NT2/D1 (cell line): ENCODE data around the gene RAC2.

Experiments used
- DNase-seq: peaks from one replicate; pipeline ENCODE4 v3.0.0-alpha.2; 2011; ENCODE audit warnings: low read depth, low spot score
- H3K27me3 ChIP-seq: 2 replicates; pipeline ENCODE4 v1.6.0; 2011; ENCODE audit warnings: mild to moderate bottlenecking; ENCODE audit not compliant: insufficient read length, insufficient read depth
- H3K36me3 ChIP-seq: 2 replicates; pipeline ENCODE4 v1.6.1; 2011; ENCODE audit warnings: mild to moderate bottlenecking, low read length, mixed read lengths; ENCODE audit not compliant: insufficient read depth, insufficient read length
- H3K4me1 ChIP-seq: 2 replicates; pipeline ENCODE4 v1.5.1; 2011; ENCODE audit not compliant: insufficient read depth, insufficient read length
- H3K4me3 ChIP-seq: 2 replicates; pipeline ENCODE4 v1.5.1; 2011; ENCODE audit warnings: low read depth; ENCODE audit not compliant: insufficient read length
- H3K9ac ChIP-seq: 2 replicates; pipeline ENCODE4 v1.6.0; 2011; ENCODE audit warnings: low read depth; ENCODE audit not compliant: insufficient read length
- H3K9me3 ChIP-seq: 2 replicates; pipeline ENCODE4 v1.5.1; 2011; ENCODE audit warnings: mild to moderate bottlenecking, low read length; ENCODE audit not compliant: insufficient read depth
- SUZ12 ChIP-seq: IDR thresholded peaks from 2 replicates; pipeline ENCODE4 v1.6.1; 2011; ENCODE audit not compliant: insufficient read length, insufficient read depth; ENCODE audit errors: extremely low read depth
- YY1 ChIP-seq: IDR thresholded peaks from 2 replicates; pipeline ENCODE4 v1.6.1; 2011; ENCODE audit not compliant: insufficient read length, insufficient read depth
- ZNF274 ChIP-seq: IDR thresholded peaks from 2 replicates; pipeline ENCODE4 v1.6.1; 2011; ENCODE audit warnings: mild to moderate bottlenecking, low read depth, low read length

RAC2 gene

DNA sequence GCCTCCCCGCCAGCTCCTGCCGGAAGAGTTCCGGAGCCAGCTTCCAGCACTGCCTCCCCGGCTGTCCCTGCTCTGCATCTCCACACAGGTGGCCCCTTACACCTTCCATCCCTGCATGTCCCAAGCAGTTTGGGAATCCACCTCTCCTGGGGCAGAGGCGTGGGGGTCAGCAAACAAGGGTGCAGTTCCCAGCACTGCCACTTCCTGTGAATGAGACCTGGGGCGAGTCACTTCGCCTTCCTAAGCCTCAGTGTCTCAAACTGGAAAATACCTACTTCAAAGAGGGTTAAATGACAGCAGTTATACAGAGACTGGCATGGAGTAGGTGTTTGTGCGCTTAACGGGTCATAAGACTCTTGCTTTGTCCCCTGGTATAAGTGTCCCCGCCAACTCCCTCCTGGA lies 43.5 kb upstream of the RAC2 start:
- Histone ChIP-seq H3K9ac (no peak overlapping the region), H3K9me3 (peaks cover 7% of the 10 kb centered on the region; the same call in 1 of the 2 replicates), H3K27me3 (peaks cover 3% of the 10 kb centered on the region), H3K4me1 (peaks cover 13% of the 10 kb centered on the region), H3K36me3 (no peaks in the 10 kb centered on the region), H3K4me3 (no peak overlapping the region)
- DNase-seq: no peak
- TF ChIP-seq SUZ12: no peak
- TF ChIP-seq YY1: no peak
- TF ChIP-seq ZNF274: no peak

DNA sequence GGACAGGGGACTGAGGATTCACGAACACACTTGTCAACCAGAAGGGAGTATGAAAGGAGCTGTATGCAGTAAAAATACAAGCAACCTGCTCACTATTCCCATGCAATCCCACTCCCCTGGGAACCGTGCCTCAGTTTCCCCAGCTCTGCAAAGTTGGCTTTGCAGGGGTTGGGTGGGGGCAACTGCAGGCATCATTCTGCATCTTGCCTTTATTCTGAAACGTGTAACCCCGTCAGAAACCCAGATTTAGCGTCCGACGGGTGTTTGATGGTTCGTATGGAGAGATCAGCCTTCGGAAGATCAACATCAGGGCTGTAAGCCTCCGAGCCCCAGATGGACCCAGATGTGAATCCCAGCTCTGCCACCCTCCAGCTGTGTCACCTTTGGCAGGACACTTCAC lies 41.9 kb upstream of the RAC2 start:
- Histone ChIP-seq H3K4me3 (no peak overlapping the region), H3K4me1 (peaks cover 18% of the 10 kb centered on the region), H3K27me3 (peaks cover 3% of the 10 kb centered on the region), H3K36me3 (no peaks in the 10 kb centered on the region), H3K9me3 (0 out of 2 replicates have a peak, but pooled peaks cover under 1% of the 10 kb centered on the region), H3K9ac (no peak overlapping the region)
- TF ChIP-seq YY1: no peak
- no peak for TF ChIP-seq ZNF274
- no peak for TF ChIP-seq SUZ12
- DNase-seq: no peak

DNA sequence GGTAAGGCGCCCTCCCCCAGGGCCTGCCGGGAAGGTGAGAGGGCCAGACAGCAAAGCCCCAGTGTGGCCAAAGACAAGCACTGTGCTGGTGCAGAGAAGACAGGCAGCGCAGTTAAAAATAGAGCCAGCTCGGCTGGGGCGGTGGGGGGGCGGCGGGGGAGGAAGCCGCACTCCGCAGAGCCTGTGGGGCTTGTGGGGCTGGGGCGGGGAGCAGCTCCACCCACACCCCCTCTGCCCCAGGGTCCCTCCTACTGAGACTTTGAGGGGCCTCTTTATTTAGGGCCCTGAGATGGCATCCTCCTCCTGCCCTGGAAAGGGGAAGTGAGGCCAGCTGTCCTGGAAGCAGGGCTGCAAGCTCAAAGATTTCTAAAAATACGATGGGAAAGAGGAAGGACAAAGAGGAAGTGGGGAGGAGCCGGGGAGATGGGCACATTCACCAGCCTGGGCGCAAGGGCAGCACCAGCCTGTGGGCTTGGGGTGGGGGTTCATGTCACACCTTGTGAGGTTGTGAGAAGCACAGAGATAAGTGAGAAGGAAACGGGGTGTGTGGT lies 40.8 kb upstream of the RAC2 start:
- no peaks in the 10 kb centered on the region for H3K36me3 ChIP-seq
- TF ChIP-seq YY1: no peak
- no peak for TF ChIP-seq ZNF274
- TF ChIP-seq SUZ12: no peak
- H3K9me3 ChIP-seq: peaks cover 4% of the 10 kb centered on the region; the same call in 1 of the 2 replicates
- peaks cover 3% of the 10 kb centered on the region for H3K27me3 ChIP-seq
- H3K4me1 ChIP-seq: peaks cover 18% of the 10 kb centered on the region
- H3K9ac ChIP-seq: no peak overlapping the region
- no peak for DNase-seq
- H3K4me3 ChIP-seq: no peak overlapping the region

DNA sequence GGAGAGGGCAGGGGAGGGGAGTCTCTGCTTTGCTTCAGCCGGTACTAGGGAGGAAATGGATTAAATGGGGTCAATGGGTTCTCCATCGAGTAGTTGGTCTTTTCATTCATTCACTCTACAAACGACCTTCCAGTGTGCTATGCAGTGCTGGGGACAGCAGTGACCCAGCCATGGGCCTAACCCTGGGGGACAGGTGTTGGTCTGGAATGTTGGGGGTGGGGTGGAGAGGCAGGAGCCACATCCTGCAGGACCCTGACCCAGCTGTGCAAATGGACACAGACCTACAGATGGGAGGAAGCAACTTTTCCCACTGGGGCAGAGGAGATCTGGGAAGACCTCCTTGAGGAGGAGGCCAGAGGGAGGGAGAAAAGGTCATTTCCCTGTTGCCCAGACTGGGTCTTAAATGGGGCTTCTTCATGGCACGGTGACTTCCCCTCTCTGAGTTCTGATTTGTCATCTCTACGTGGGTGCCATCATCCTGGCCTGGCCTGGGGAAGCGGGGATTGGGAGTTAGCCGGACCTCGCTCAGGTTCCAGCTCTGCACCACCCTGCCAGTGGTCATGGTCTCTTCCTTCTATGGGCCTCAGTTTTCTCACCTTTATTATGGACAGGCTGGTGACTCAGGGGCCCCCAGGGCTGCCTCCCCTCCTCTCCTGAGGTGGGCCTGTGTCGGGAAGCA lies 40.2 kb upstream of the RAC2 start:
- no peak overlapping the region for H3K4me3 ChIP-seq
- peak overlapping the region; percentile 21 for H3K9ac ChIP-seq
- DNase-seq: no peak
- peaks cover 21% of the 10 kb centered on the region for H3K4me1 ChIP-seq
- H3K36me3 ChIP-seq: no peaks in the 10 kb centered on the region
- H3K9me3 ChIP-seq: peaks cover 4% of the 10 kb centered on the region; the same call in 1 of the 2 replicates
- peaks cover 3% of the 10 kb centered on the region for H3K27me3 ChIP-seq
- TF ChIP-seq YY1 (no peak), ZNF274 (no peak), SUZ12 (no peak)

DNA sequence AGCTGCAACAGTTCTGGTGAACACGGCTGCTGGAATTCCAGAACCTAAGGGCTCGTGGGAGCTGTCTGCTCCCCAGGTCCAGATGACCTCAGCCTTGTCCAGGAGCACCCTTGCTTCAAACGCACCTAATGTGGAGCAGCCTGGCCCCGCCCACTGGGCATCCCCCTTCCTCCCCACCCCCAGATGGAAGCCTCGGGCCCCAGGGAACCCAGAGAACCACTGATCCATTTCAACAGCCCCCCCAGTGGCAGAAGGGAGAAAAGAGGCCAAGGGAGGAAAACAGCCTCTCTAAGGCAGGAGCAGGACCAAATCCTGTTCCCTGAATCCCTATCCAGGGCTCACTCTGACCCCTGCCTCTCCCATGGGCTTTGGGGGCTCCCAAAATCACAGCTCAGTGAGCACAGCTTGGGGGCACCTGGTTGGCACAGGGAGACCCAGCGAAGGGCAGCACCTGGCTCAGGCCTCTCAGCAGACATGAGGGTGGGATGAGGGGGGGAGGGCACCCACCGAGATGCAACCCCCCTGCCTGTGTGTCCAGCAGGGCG lies 39.4 kb upstream of the RAC2 start:
- Histone ChIP-seq H3K9me3 (peaks cover 4% of the 10 kb centered on the region; the same call in 1 of the 2 replicates), H3K27me3 (no peaks in the 10 kb centered on the region), H3K4me1 (peaks cover 21% of the 10 kb centered on the region), H3K9ac (no peak overlapping the region), H3K36me3 (no peaks in the 10 kb centered on the region), H3K4me3 (no peak overlapping the region)
- no peak for TF ChIP-seq ZNF274
- TF ChIP-seq YY1: no peak
- no peak for TF ChIP-seq SUZ12
- no peak for DNase-seq

DNA sequence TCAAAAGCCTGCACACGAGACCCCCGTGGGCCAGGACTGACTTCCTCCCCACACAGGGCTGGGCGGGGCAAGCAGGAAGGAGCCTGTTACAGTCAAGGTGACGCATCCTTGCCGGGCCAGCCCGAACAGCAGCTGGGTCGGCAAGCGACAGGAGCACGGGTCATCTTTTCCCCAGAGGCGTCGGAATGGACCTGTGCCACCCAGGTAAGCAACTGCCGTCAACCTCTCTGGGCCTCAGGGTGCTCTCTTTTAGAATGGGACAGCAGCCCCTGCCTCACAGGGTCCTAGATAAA lies 38.3 kb upstream of the RAC2 start, which contains the start of gene CYTH4:
CYTH4 (plus strand) TSS at position 124 of the 293 bp plus-strand sequence; CDS start at position 186, 62 bp downstream.
- DNase-seq: no peak
- no peak within 1 kb of the TSS for H3K4me3 ChIP-seq
- H3K27me3 ChIP-seq: no peaks in the 10 kb centered on the region
- TF ChIP-seq SUZ12 (no peak), ZNF274 (no peak), YY1 (no peak)
- no peaks in the 10 kb centered on the region for H3K36me3 ChIP-seq
- no peak within 1 kb of the TSS for H3K9ac ChIP-seq
- H3K9me3 ChIP-seq: peaks cover 4% of the 10 kb centered on the region; the same call in 1 of the 2 replicates
- H3K4me1 ChIP-seq: peaks cover 21% of the 10 kb centered on the region

DNA sequence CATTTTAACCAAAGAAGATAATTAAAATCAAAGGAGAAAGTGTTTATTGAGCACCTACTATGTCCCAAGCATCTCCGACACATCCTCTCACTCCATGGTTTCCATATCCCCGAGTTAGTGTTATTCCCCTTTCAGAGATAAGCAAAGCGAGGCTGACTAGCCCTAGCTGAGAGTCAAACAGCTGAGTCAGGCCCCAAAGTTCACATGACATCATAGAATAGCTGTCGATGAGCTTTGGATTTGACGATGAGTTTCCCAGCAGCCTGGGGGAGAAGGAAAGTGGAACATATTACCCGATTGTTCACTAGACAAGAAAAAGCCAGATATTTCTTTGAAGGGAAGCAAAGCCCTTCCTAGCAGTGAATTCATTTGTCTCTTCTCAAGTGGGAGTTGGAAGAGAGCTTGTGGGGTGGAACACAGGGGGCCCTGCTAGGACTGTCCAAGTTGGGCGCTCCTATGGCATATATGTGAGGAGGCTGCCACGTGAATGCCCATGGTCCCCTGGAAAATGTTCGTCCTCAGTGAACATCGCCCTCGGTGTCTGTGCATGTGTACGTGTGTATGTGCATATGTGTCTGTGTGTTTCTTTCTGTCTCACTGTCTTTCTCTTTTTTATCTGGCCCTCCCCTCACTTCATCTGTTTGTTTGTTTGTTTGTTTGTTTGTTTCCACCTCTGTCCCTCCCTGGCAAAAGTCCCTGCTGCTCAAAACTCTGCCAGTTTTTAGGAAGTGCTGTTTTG lies 37.7 kb upstream of the RAC2 start:
- TF ChIP-seq SUZ12 (no peak), YY1 (no peak), ZNF274 (no peak)
- no peak for DNase-seq
- Histone ChIP-seq H3K9ac (no peak overlapping the region), H3K4me3 (no peak overlapping the region), H3K4me1 (peaks cover 21% of the 10 kb centered on the region), H3K9me3 (peaks cover 4% of the 10 kb centered on the region; the same call in 1 of the 2 replicates), H3K36me3 (no peaks in the 10 kb centered on the region), H3K27me3 (no peaks in the 10 kb centered on the region)
